Fibroblast of villous mesenchyme (primary cell): ENCODE results near the gene ARHGEF39. TPM values are rescaled to one million over a fixed set of nuclear protein-coding genes. Genes with fewer than 3 reads are reported as not detected.
A peak's percentile ranks its signal among the peaks of the same experiment; 100 is the strongest.

ENCODE experiments used
- DNase-seq: peaks from one replicate; pipeline ENCODE4 v3.0.0-alpha.2; 2010; ENCODE audit warnings: low read depth
- H3K4me3 ChIP-seq: 2 replicates; pipeline ENCODE4 v1.5.1; 2011; ENCODE audit warnings: low read depth, mild to moderate bottlenecking, low read length
- CTCF ChIP-seq: IDR thresholded peaks from 2 replicates; pipeline ENCODE4 v1.5.1; 2012; ENCODE audit warnings: low read depth, mild to moderate bottlenecking, low read length; ENCODE audit not compliant: insufficient read depth
- total RNA-seq: library from RNA; depleted of rRNA; stranded (reverse); fragments of >200 nt; gene quantifications from 2 replicates; pipeline ENCODE4 v1.2.3, GENCODE V29; 2012

The ARHGEF39 gene
- total RNA-seq: 0.97 and 3.0 TPM in 2 replicates

GRCh38 chr9:35664531-35665470 is at the start of gene ARHGEF39:
Gene ARHGEF39, minus strand, starts transcription at chr9:35665195. Its CDS starts 26 bp downstream, at chr9:35665169.
- TF ChIP-seq CTCF: peak; percentile 21
- H3K4me3 ChIP-seq: peak within 1 kb of the TSS; percentile 68
- DNase-seq: peak; percentile 79

GRCh38 chr9:35714123-35714522 is 49.1 kb upstream of the ARHGEF39 start:
- H3K4me3 ChIP-seq: no peak overlapping the region
- no peak for DNase-seq
- no peak for TF ChIP-seq CTCF

- no peak for DNase-seq
- no peak overlapping the region for H3K4me3 ChIP-seq
- no peak for TF ChIP-seq CTCF
Observed at GRCh38 chr9:35713578-35713977, 48.6 kb upstream of the ARHGEF39 start.

GRCh38 chr9:35712762-35713400 is 47.9 kb upstream of the ARHGEF39 start:
- TF ChIP-seq CTCF: no peak
- no peak overlapping the region for H3K4me3 ChIP-seq
- no peak for DNase-seq

GRCh38 chr9:35711501-35712428 is 46.8 kb upstream of the ARHGEF39 start:
- H3K4me3 ChIP-seq: no peak overlapping the region
- no peak for DNase-seq
- no peak for TF ChIP-seq CTCF

GRCh38 chr9:35710818-35711500 is 46.0 kb upstream of the ARHGEF39 start:
- TF ChIP-seq CTCF: no peak
- no peak overlapping the region for H3K4me3 ChIP-seq
- DNase-seq: no peak
